ENCODE data around the gene NFYB. TPM values are rescaled to one million over a fixed set of nuclear protein-coding genes. Genes with fewer than 3 reads are reported as not detected.

NFYB gene
- total RNA-seq, 1 experiment from 2014 or later = 31.5 TPM

GRCh38 chr12:104147346-104147745 lies 9.3 kb upstream of the NFYB start:
- Histone ChIP-seq H3K27me3 (ENCODE audit: control insufficient read depth, insufficient read depth, low read length) (no peaks in the 10 kb centered on the region; the same call in 1 of the 2 replicates), H3K4me3 (ENCODE audit: low read depth in 2 of 2, low read length in 2 of 2) (no peak overlapping the region), H3K9me3 (ENCODE audit: control insufficient read depth, insufficient read depth, low read depth, low read length) (no peaks in the 10 kb centered on the region), H3K36me3 (ENCODE audit: control insufficient read depth, insufficient read depth, low read length) (no peaks in the 10 kb centered on the region), H3K4me1 (ENCODE audit: control insufficient read depth, insufficient read depth, low read length) (no peaks in the 10 kb centered on the region), H3K27ac (ENCODE audit: low read length) (no peak overlapping the region)
- BruUV-seq (replicated peaks) = no TSS peak
- in situ Hi-C loops (cut with HindIII; ENCODE audit: low pct_unique_long_range_greater_than_20kb, low sequenced_read_pairs) = no loop called here
- POLR2A ChIA-PET = no interaction called here
- TF ChIP-seq CTCF (IDR thresholded peaks at IDR 0.05) (no peak), TCF7L2 (IDR thresholded peaks at IDR 0.05; ENCODE audit: low read depth, low read length) (no peak), SIN3A (IDR thresholded peaks at IDR 0.05; ENCODE audit: borderline replicate concordance, insufficient read depth, low read depth, low read length) (no peak), POLR2AphosphoS5 (IDR thresholded peaks at IDR 0.05; ENCODE audit: low read depth, low read length) (no peak), REST (IDR thresholded peaks at IDR 0.05; ENCODE audit: insufficient read depth in 1 of 2, low read depth in 2 of 2, low read length in 1 of 2) (no peak)
- DNase-seq (ENCODE audit: low read depth, low spot score) (no peak), ATAC-seq (no peak)
- CTCF ChIA-PET = no interaction called here
- intact Hi-C loops (cut with micrococcal nuclease; ENCODE audit: unreplicated experiment) = no loop called here

DNA sequence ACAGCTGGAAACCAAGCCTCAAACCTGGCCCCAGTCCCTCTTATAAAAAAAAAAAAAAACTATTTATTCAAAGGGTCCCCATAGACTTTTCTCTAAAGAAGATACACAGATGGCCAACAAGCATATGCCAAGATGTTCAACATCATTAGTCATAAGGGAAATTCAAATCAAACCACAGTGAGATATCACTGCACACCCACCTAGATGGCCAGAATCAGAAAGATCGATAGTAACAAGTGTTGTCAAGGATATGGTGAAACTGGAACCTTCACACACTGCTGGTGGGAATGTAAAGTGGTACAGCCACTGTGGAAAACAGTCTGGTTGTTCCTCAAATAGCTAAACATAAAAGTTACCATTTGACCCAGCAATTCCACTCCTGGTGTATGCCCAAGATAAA lies 5.9 kb upstream of the NFYB start:
- ATAC-seq = no peak
- Histone ChIP-seq H3K36me3 (ENCODE audit: control insufficient read depth, insufficient read depth, low read length) (no peaks in the 10 kb centered on the region), H3K27me3 (ENCODE audit: control insufficient read depth, insufficient read depth, low read length) (no peaks in the 10 kb centered on the region; the same call in 1 of the 2 replicates), H3K4me3 (ENCODE audit: low read depth in 2 of 2, low read length in 2 of 2) (no peak overlapping the region), H3K27ac (ENCODE audit: low read length) (no peak overlapping the region), H3K9me3 (ENCODE audit: control insufficient read depth, insufficient read depth, low read depth, low read length) (no peaks in the 10 kb centered on the region), H3K4me1 (ENCODE audit: control insufficient read depth, insufficient read depth, low read length) (peaks cover 1% of the 10 kb centered on the region; the same call in 1 of the 2 replicates)
- intact Hi-C loops (cut with micrococcal nuclease; ENCODE audit: unreplicated experiment) (no loop called here), in situ Hi-C loops (cut with HindIII; ENCODE audit: low pct_unique_long_range_greater_than_20kb, low sequenced_read_pairs) (no loop called here)
- no peak for TF ChIP-seq CTCF (IDR thresholded peaks at IDR 0.05)
- no peak for TF ChIP-seq POLR2AphosphoS5 (IDR thresholded peaks at IDR 0.05; ENCODE audit: low read depth, low read length)
- no peak for TF ChIP-seq SIN3A (IDR thresholded peaks at IDR 0.05; ENCODE audit: borderline replicate concordance, insufficient read depth, low read depth, low read length)
- no peak for TF ChIP-seq REST (IDR thresholded peaks at IDR 0.05; ENCODE audit: insufficient read depth in 1 of 2, low read depth in 2 of 2, low read length in 1 of 2)
- TF ChIP-seq TCF7L2 (IDR thresholded peaks at IDR 0.05; ENCODE audit: low read depth, low read length) = no peak
- ChIA-PET POLR2A (no interaction called here), CTCF (no interaction called here)
- BruUV-seq (replicated peaks) = no TSS peak
- DNase-seq (ENCODE audit: low read depth, low spot score) = no peak

Measured in Panc1 (cell line).